Kidney epithelial cell (primary cell): ENCODE measurements around the gene LZTR1. TPM values are rescaled to one million over a fixed set of nuclear protein-coding genes. Genes with fewer than 3 reads are reported as not detected.
"Not testable (repeated sequence)": the region's sequence is repeated elsewhere in the genome, so short reads cannot be mapped to it uniquely, and the experiment has no call there.

ENCODE experiments used
- DNase-seq: peaks from one replicate; pipeline ENCODE4 v3.0.0-alpha.2; 2010; ENCODE audit warnings: low read depth
- H3K27me3 ChIP-seq: 2 replicates; pipeline ENCODE4 v1.6.0; 2011; ENCODE audit warnings: low read length; ENCODE audit not compliant: control insufficient read depth, insufficient read depth
- H3K36me3 ChIP-seq: 2 replicates; pipeline ENCODE4 v1.5.1; 2011; ENCODE audit warnings: low read length; ENCODE audit not compliant: control insufficient read depth, insufficient read depth
- H3K4me3 ChIP-seq: 2 replicates; pipeline ENCODE4 v1.5.1; 2011; ENCODE audit warnings: low read depth, mild to moderate bottlenecking, control low read depth, low read length
- total RNA-seq: library from RNA; depleted of rRNA; stranded (reverse); fragments of >200 nt; gene quantifications from 2 replicates; pipeline ENCODE4 v1.2.3, GENCODE V29; 2015
- TF ChIP-seq, protein P1 (sequence below): IDR thresholded peaks from 2 replicates; pipeline ENCODE4 v1.5.1; 2011; ENCODE audit warnings: mild to moderate bottlenecking, moderate library complexity, low read length, control low read depth, inconsistent platforms; ENCODE audit not compliant: insufficient read depth, poor library complexity, severe bottlenecking

The LZTR1 gene
- total RNA-seq, 1 donor from 2014 or later, result 45.2 TPM

DNA sequence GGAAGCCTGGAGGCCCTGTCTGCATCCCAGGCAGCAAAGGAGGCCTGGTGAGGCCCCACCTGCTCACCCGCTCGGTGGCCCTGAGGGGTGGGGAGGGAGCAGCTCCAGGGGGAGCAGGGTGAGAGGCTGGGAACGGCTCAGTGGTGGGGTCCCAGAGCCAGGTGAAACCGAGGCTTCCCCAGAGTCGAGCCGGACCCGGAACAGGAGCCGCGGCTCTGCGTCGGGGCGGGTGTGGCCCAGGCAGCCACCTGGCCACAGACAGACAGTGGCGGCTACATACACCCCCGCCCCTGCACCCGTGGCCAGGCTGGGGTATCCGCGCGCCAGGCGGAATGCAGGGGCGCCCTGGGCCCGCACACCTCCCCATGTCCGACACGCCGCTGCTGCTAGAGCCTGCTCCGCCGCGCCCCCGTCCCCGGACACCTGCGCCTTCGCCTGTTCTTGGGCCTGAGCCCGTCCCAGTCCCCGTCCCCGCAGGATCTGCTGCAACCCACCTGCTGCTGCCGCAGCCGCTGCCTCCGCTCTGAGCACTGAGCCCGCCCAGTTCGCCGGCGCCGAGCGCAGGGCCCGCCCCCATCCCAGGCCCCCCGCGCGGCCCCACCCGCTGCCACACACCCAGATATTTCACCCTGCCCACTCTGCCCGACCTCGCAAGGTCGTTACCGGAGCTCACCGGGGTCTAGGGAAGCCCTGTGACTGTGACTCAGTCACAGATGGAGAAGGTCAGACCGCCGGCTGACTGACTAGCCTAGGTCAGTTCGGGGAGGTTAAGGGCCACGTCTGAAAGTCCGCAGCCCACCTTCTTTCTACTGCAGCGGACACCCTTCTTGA, 50.2 kb downstream of the LZTR1 start, which contains the start of gene SLC7A4:
Gene SLC7A4, minus strand, starts transcription at position 525 of the 831 bp plus-strand sequence. CDS start 749 bp downstream, outside the sequence.
- peak within 1 kb of the TSS; percentile 27 for H3K4me3 ChIP-seq
- DNase-seq, result no peak
- H3K36me3 ChIP-seq, result no peaks in the 10 kb centered on the region
- peaks cover 28% of the 10 kb centered on the region for H3K27me3 ChIP-seq
- TF ChIP-seq, protein P1, sequence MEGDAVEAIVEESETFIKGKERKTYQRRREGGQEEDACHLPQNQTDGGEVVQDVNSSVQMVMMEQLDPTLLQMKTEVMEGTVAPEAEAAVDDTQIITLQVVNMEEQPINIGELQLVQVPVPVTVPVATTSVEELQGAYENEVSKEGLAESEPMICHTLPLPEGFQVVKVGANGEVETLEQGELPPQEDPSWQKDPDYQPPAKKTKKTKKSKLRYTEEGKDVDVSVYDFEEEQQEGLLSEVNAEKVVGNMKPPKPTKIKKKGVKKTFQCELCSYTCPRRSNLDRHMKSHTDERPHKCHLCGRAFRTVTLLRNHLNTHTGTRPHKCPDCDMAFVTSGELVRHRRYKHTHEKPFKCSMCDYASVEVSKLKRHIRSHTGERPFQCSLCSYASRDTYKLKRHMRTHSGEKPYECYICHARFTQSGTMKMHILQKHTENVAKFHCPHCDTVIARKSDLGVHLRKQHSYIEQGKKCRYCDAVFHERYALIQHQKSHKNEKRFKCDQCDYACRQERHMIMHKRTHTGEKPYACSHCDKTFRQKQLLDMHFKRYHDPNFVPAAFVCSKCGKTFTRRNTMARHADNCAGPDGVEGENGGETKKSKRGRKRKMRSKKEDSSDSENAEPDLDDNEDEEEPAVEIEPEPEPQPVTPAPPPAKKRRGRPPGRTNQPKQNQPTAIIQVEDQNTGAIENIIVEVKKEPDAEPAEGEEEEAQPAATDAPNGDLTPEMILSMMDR, result no peak

DNA sequence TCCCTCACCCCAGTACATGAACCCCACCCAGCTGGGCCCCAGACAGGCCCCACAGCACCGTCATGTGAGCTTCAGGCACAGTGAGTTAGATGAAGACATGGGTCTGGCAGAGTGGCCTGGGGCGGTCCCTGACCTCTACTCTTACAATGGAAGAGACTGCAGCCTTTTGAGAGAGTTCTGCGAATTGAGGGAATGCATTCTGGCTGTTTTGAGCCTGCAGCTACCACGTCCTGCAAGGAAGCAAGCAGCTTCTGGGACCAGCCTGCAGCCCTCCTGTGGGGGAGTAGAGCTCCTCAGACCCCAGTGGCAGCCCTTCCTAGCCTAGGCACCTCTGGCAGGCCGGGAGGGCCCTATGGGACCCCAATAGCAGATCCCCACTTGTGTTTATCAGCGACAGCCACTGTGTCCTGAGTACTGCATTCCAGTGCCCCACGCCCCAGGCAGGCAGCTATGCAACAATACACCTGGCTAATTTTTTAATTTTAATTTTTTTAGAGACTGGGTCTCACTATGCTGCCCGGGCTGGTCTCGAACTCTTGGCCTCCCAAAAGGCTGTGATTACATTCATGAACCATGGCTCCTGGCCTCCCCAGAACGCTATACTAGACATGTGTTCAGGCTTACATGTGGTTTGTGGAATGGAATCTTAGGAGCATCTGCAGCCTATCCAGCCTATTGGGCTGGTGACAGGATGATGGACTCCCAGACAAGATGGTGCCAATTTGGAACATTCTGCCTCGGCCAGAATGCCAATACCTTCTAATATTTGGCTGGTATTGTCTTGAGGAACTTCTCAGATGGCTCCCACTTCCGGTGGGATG, 51.0 kb downstream of the LZTR1 start:
- DNase-seq, result no peak

DNA sequence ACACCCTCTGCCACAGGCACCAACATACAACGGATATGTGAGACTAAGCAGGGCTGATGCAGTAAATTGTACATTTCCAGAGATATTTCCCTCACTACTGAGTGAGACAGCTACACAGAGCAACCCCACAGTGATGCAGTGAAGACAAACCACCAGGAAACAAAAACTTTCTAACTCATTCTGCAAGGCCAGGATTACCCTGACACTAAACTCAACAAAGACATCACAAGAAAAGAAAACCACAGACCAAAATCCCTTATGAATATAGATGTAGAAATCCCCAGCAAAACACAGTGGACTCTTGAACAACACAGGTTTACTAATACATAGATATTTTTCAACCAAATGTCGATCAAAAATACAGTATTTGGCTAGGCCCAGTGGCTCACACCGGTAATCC, 51.8 kb downstream of the LZTR1 start:
- DNase-seq, result no peak
- Histone ChIP-seq H3K36me3 (no peaks in the 10 kb centered on the region), H3K4me3 (no peak overlapping the region), H3K27me3 (peaks cover 28% of the 10 kb centered on the region)
- TF ChIP-seq, protein P1, result no peak

More for the DNA sequence above, 51.0 kb downstream of the LZTR1 start:
- Histone ChIP-seq H3K36me3 (no peaks in the 10 kb centered on the region), H3K4me3 (no peak overlapping the region), H3K27me3 (peaks cover 28% of the 10 kb centered on the region)
- TF ChIP-seq, protein P1, result no peak

DNA sequence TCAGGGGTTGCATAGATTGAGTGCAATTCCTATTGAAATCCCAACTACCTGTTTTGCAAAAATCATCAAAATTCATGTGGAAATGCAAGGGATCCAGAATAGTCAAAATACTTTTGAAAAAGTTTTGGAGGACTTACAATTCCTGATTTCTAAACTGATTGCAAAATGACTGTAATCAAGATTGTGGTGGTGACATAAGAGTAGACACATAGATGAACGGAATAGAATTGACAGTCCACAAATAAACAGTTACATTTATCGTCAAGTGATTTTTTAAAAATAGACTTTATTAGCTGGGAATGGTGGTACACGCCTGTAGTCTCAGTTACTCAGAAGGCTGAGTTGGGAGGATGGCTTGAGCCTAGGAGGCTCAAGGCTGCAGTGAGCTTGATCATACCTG, 52.9 kb downstream of the LZTR1 start:
- Histone ChIP-seq H3K36me3 (no peaks in the 10 kb centered on the region), H3K27me3 (peaks cover 28% of the 10 kb centered on the region), H3K4me3 (no peak overlapping the region)
- DNase-seq, result no peak
- TF ChIP-seq, protein P1, result no peak

DNA sequence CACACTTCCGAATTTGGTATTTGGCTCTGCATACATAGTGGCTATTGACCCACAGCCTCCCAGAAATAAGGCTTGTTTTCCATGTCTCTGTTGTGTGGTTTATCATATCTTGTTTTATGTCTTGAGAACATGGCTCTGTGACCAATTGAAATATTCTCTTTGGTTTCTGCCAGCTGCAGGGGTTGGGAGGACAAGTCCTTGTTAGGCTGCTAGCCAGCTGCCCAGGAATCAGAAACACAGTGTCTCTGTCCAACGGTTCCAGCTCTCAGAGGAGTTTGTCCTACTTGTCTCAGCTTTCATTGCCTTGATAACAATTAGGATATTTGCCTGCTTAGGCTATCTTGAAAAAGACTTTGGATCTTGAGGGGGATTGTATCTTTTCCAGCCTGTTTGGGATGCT, 56.3 kb downstream of the LZTR1 start:
- TF ChIP-seq, protein P1, result no peak
- DNase-seq, result no peak

DNA sequence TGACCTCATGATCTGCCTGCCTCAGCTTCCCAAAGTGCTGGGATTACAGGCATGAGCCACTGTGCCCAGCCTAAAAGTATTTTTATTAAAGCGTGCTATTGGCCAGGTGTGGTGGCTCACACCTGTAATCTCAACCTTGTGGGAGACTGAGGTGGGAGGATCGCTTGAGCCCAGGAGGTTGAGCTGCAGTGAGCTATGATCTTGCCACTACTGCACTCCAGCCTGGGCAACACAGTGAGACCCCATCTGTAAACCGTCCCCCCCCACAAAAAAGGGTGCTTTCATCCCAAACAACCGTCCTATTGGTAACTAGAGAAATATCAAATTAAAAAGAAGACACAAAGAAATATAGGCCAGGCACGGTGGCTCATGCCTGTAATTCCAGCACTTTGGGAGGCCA, 57.1 kb downstream of the LZTR1 start:
- not testable (repeated sequence) for H3K36me3 ChIP-seq, H3K4me3 ChIP-seq, H3K27me3 ChIP-seq, DNase-seq

More for the DNA sequence above, 56.3 kb downstream of the LZTR1 start:
- H3K4me3 ChIP-seq, result no peak overlapping the region
- peaks cover 4% of the 10 kb centered on the region for H3K27me3 ChIP-seq
- no peaks in the 10 kb centered on the region for H3K36me3 ChIP-seq
